Measurements from ENCODE around the gene ENTHD1. TPM values are rescaled to one million over a fixed set of nuclear protein-coding genes. Genes with fewer than 3 reads are reported as not detected.

ENTHD1 gene
- total RNA-seq, 4 donors from 2014 or later, result 0.42 to 3.3 (median 1.8) TPM

DNA sequence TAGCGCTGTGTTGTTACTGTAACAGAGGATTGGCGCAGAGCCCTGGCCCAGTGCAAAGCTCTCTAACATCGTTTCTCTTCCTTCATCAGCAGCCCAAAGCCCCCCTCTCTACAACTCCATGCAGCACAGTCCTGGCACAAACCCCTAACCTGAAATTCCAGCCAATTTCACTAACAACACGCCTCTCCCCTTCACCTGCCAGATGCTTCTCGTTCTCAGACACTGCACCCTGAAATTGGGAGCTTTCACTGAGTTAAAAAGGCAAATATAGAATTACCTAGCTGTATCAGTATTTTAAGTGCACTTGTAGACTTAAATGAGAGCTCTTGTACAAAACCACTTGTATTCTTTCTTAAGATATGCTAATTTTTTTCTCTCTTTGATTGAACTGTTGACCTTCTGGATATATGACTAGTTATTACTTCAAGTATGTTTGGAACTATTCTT is 23.7 kb upstream of the ENTHD1 start:
- Histone ChIP-seq H3K4me1 (peaks cover 0 to 31% (median 9%) of the 10 kb centered on the region in 4 donors), H3K9me3 (no peaks in the 10 kb centered on the region), H3K4me3 (no peak overlapping the region), H3K36me3 (no peaks in the 10 kb centered on the region), H3K27me3 (no peaks in the 10 kb centered on the region), H3K27ac (peak overlapping the region in 1 of 4 donors; percentile 42)
- TF ChIP-seq EP300 (IDR thresholded peaks at IDR 0.05), result no peak
- TF ChIP-seq, protein P1, sequence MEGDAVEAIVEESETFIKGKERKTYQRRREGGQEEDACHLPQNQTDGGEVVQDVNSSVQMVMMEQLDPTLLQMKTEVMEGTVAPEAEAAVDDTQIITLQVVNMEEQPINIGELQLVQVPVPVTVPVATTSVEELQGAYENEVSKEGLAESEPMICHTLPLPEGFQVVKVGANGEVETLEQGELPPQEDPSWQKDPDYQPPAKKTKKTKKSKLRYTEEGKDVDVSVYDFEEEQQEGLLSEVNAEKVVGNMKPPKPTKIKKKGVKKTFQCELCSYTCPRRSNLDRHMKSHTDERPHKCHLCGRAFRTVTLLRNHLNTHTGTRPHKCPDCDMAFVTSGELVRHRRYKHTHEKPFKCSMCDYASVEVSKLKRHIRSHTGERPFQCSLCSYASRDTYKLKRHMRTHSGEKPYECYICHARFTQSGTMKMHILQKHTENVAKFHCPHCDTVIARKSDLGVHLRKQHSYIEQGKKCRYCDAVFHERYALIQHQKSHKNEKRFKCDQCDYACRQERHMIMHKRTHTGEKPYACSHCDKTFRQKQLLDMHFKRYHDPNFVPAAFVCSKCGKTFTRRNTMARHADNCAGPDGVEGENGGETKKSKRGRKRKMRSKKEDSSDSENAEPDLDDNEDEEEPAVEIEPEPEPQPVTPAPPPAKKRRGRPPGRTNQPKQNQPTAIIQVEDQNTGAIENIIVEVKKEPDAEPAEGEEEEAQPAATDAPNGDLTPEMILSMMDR (IDR thresholded peaks at IDR 0.05), result no peak
- TF ChIP-seq POLR2A (IDR thresholded peaks at IDR 0.05), result no peak
- no peak for DNase-seq (ENCODE audit: low spot score in 2 of 2)
- 61 to 65% methylated on average over 5 of the region's 5 CpGs for whole genome bisulfite sequencing, 2 donors

DNA sequence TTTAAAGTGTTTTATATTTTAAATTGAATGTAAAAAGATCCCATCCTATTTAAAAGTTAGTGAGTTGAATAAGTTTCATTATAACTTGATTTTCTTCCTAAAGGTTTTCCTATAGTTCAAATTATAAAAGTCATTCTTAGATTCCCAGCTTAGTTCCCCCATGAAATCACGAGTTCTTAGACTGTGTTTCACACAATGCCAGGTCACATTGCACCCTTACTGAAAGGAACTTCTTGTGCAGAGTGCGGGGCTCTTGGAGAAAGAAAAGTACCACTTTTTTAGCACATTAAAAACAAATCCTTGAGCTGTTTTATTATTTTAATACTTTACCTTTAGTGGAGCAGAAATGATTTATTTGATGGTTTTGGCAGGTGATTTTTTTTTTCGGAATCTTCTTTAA is 22.9 kb upstream of the ENTHD1 start:
- Histone ChIP-seq H3K27me3 (no peaks in the 10 kb centered on the region), H3K4me1 (peaks cover 0 to 31% (median 9%) of the 10 kb centered on the region in 4 donors), H3K36me3 (no peaks in the 10 kb centered on the region), H3K27ac (peak overlapping the region in 1 of 4 donors; percentile 17), H3K4me3 (no peak overlapping the region), H3K9me3 (no peaks in the 10 kb centered on the region)
- no peak for DNase-seq (ENCODE audit: low spot score in 2 of 2)
- 68 to 72% methylated on average over 3 of the region's 3 CpGs for whole genome bisulfite sequencing, 2 donors
- TF ChIP-seq POLR2A (IDR thresholded peaks at IDR 0.05) (no peak), EP300 (IDR thresholded peaks at IDR 0.05) (no peak)
- TF ChIP-seq, protein P1 (IDR thresholded peaks at IDR 0.05), result no peak

DNA sequence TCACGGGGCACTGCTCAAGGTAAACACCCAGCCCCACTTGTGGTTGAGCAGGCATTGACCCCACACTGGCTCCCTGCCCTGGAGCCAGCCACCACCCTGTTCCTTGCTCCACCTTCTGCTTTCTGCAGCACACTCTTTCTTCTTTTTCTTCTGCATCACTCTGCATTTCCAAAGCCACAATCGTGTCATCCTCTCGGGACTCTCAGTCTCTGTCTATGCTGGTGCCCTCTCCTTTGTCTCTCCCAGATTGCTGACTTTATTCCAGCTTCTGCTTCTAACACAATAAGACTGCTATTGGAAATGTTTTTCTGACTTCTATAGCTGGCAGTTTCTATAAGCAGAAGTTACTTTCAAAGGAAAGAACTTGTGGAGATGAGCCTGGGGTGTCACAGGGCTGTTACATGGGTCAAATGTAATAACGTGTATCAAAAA is 21.8 kb upstream of the ENTHD1 start:
- Histone ChIP-seq H3K4me1 (peaks cover 0 to 31% (median 9%) of the 10 kb centered on the region in 4 donors), H3K4me3 (no peak overlapping the region), H3K27me3 (no peaks in the 10 kb centered on the region), H3K9me3 (no peaks in the 10 kb centered on the region), H3K27ac (peak overlapping the region in 1 of 4 donors; percentile 17), H3K36me3 (no peaks in the 10 kb centered on the region)
- WGBS, 2 donors, result 43 to 50% methylated on average over 4 of the region's 4 CpGs
- no peak for TF ChIP-seq POLR2A (IDR thresholded peaks at IDR 0.05)
- TF ChIP-seq, protein P1 (IDR thresholded peaks at IDR 0.05), result no peak
- no peak for TF ChIP-seq EP300 (IDR thresholded peaks at IDR 0.05)
- no peak for DNase-seq (ENCODE audit: low spot score in 2 of 2)

DNA sequence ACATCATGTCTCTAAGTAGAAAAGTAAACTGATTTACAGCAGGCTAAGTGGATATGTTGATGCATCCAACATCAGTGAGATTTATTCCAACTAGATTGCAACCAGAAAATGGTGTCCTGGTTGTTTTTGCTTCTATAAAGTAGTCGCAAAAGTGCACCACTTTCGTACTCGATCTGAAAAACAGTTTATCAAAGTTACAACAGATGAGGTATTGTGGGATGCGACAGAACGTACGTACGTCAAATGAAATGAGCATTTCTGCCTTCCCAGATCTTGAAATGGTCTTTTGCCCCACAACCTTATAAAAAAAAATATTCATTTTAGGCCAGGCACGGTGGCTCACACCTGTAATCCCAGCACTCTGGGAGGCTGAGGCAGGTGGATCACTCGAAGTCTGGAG is 21.0 kb upstream of the ENTHD1 start:
- Histone ChIP-seq H3K9me3 (no peaks in the 10 kb centered on the region), H3K4me1 (peaks cover 0 to 31% (median 9%) of the 10 kb centered on the region in 4 donors), H3K36me3 (no peaks in the 10 kb centered on the region), H3K27ac (no peak overlapping the region), H3K27me3 (no peaks in the 10 kb centered on the region), H3K4me3 (no peak overlapping the region)
- TF ChIP-seq, protein P1 (IDR thresholded peaks at IDR 0.05), result no peak
- TF ChIP-seq EP300 (IDR thresholded peaks at IDR 0.05), result no peak
- TF ChIP-seq POLR2A (IDR thresholded peaks at IDR 0.05), result no peak
- 90 to 96% methylated on average over 9 of the region's 9 CpGs for WGBS, 2 donors
- no peak for DNase-seq (ENCODE audit: low spot score in 2 of 2)

DNA sequence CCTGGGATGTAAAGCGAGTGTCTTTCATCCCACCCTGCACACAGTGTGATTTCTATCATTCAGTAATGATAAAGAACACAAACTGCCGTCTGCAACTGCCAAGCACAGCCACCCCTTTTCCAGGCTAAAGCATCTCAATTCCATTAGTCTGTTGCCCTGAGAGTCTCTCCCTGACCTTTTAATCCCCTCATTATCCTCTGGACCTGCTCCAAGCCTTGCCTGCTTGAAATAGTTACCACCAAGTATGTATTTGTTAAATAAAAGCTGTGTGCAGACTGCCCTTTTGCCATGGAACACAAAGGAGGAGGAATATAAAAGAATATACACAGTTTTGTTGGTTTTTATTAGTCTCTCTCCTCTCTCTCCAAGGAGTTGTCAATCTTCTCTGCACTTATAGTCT is 20.3 kb upstream of the ENTHD1 start:
- 56 to 58% methylated on average over 2 of the region's 2 CpGs for WGBS, 2 donors
- H3K27ac ChIP-seq, result no peak overlapping the region

More for the DNA sequence above, 20.3 kb upstream of the ENTHD1 start:
- Histone ChIP-seq H3K9me3 (no peaks in the 10 kb centered on the region), H3K4me3 (no peak overlapping the region), H3K4me1 (peaks cover 0 to 30% (median 8%) of the 10 kb centered on the region in 4 donors), H3K27me3 (no peaks in the 10 kb centered on the region), H3K36me3 (no peaks in the 10 kb centered on the region)
- no peak for DNase-seq (ENCODE audit: low spot score in 2 of 2)
- TF ChIP-seq EP300 (IDR thresholded peaks at IDR 0.05), result no peak
- no peak for TF ChIP-seq POLR2A (IDR thresholded peaks at IDR 0.05)
- TF ChIP-seq, protein P1 (IDR thresholded peaks at IDR 0.05), result no peak

Measured in tibial nerve (tissue), 4 donors.